ENCODE measurements around the gene ZACN.
"Not testable (repeated sequence)": the region's sequence is repeated elsewhere in the genome, so short reads cannot be mapped to it uniquely, and the experiment has no call there.

Gene ZACN

GRCh38 chr17:76078370-76078769 is 612 bp upstream of the ZACN start:
- H3K36me3 ChIP-seq (ENCODE audit: insufficient read depth, low read length); H3K9ac ChIP-seq (ENCODE audit: low read depth, low read length); H3K4me1 ChIP-seq (ENCODE audit: control insufficient read depth, insufficient read depth, low read length); H3K4me3 ChIP-seq (ENCODE audit: low read length); H3K9me3 ChIP-seq (replicated peaks; ENCODE audit: low read length); H3K4me2 ChIP-seq (ENCODE audit: low read length): not testable (repeated sequence)
- peaks cover 76% of the 10 kb centered on the region for H3K27me3 ChIP-seq (ENCODE audit: control insufficient read depth, insufficient read depth, low read length)

- peaks cover 66% of the 10 kb centered on the region for H3K27me3 ChIP-seq (ENCODE audit: control insufficient read depth, insufficient read depth, low read length)
These were observed 563 bp downstream of the ZACN start for GRCh38 chr17:76079535-76079955.

GRCh38 chr17:76079956-76080767 is 1.2 kb downstream of the ZACN start:
- Histone ChIP-seq H3K9me3 (replicated peaks; ENCODE audit: low read length) (no peaks in the 10 kb centered on the region), H3K9ac (ENCODE audit: low read depth, low read length) (no peak overlapping the region), H3K4me1 (ENCODE audit: control insufficient read depth, insufficient read depth, low read length) (no peaks in the 10 kb centered on the region), H3K27me3 (ENCODE audit: control insufficient read depth, insufficient read depth, low read length) (peaks cover 60% of the 10 kb centered on the region), H3K4me2 (ENCODE audit: low read length) (no peak overlapping the region), H3K4me3 (ENCODE audit: low read length) (no peak overlapping the region), H3K36me3 (ENCODE audit: insufficient read depth, low read length) (peaks cover 22% of the 10 kb centered on the region)

More at GRCh38 chr17:76079535-76079955, 563 bp downstream of the ZACN start:
- Histone ChIP-seq H3K4me3 (ENCODE audit: low read length) (no peak overlapping the region), H3K9me3 (replicated peaks; ENCODE audit: low read length) (no peaks in the 10 kb centered on the region), H3K4me2 (ENCODE audit: low read length) (no peak overlapping the region), H3K36me3 (ENCODE audit: insufficient read depth, low read length) (peaks cover 16% of the 10 kb centered on the region), H3K9ac (ENCODE audit: low read depth, low read length) (no peak overlapping the region), H3K4me1 (ENCODE audit: control insufficient read depth, insufficient read depth, low read length) (no peaks in the 10 kb centered on the region)

DNA sequence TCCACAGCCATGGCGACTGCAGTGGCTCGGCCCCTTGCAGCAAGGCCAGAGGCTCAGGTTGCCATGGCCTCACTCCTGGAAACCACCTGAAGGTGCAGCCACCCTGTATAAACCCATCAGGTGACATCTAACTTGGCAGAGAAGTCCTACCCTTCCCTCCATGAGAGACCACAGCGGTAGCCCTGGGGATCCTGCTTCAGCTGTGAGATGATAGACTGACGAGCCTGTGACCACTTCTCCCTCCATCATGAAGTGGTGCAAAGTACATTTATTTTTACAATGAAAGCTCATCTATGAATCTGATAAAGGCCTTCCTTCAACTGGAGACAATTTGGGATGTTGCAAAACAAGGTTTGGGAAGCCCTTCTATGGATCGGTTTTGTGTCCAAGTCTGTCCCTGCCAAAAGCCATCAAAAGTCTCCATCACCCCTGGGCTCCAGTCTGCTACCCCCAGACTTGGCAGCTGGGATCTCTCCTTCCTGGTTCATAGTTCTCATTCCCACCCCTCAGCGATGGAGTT is 1.8 kb downstream of the ZACN start:
- Histone ChIP-seq H3K27me3 (ENCODE audit: control insufficient read depth, insufficient read depth, low read length) (peaks cover 54% of the 10 kb centered on the region), H3K4me1 (ENCODE audit: control insufficient read depth, insufficient read depth, low read length) (no peaks in the 10 kb centered on the region), H3K4me2 (ENCODE audit: low read length) (no peak overlapping the region), H3K36me3 (ENCODE audit: insufficient read depth, low read length) (peaks cover 29% of the 10 kb centered on the region), H3K9ac (ENCODE audit: low read depth, low read length) (no peak overlapping the region), H3K9me3 (replicated peaks; ENCODE audit: low read length) (no peaks in the 10 kb centered on the region), H3K4me3 (ENCODE audit: low read length) (no peak overlapping the region)

DNA sequence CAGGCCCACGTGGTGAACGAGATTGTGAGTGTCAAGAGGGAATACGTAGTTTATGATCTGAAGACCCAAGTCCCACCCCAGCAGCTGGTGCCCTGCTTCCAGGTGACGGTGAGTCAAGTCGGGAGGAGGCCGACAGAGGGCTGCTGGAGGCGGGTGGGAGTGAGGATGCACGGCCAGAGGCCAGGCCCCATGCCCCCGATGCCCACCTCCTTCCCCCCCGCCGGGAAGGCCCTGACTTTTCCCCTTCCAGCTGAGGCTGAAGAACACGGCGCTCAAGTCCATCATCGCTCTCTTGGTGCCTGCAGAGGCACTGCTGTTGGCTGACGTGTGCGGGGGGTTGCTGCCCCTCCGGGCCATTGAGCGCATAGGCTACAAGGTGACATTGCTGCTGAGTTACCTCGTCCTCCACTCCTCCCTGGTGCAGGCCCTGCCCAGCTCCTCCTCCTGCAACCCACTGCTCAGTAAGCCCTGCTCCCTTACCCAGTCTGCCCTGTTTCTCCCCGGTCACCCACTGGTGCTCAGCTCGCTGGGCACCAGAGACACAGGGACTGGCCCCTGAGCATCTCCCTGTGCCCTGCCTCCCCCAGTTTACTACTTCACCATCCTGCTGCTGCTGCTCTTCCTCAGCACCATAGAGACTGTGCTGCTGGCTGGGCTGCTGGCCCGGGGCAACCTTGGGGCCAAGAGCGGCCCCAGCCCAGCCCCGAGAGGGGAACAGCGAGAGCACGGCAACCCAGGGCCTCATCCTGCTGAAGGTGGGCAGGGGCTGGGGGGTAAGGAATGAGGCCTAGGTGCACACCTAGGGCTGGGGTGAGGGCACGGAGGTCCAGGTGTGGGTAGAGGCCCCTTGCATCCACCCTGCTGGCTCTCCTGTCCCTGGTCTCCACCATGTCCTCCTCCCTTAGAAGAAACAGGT is 2.6 kb downstream of the ZACN start:
- Histone ChIP-seq H3K9ac (ENCODE audit: low read depth, low read length) (no peak overlapping the region), H3K4me3 (ENCODE audit: low read length) (no peak overlapping the region), H3K27me3 (ENCODE audit: control insufficient read depth, insufficient read depth, low read length) (peaks cover 46% of the 10 kb centered on the region), H3K4me2 (ENCODE audit: low read length) (no peak overlapping the region), H3K9me3 (replicated peaks; ENCODE audit: low read length) (no peaks in the 10 kb centered on the region), H3K36me3 (ENCODE audit: insufficient read depth, low read length) (peaks cover 36% of the 10 kb centered on the region), H3K4me1 (ENCODE audit: control insufficient read depth, insufficient read depth, low read length) (no peaks in the 10 kb centered on the region)

GRCh38 chr17:76082326-76083251 is 3.6 kb downstream of the ZACN start:
- Histone ChIP-seq H3K27me3 (ENCODE audit: control insufficient read depth, insufficient read depth, low read length) (peaks cover 36% of the 10 kb centered on the region), H3K9ac (ENCODE audit: low read depth, low read length) (no peak overlapping the region), H3K4me2 (ENCODE audit: low read length) (no peak overlapping the region), H3K4me3 (ENCODE audit: low read length) (no peak overlapping the region), H3K9me3 (replicated peaks; ENCODE audit: low read length) (no peaks in the 10 kb centered on the region), H3K36me3 (ENCODE audit: insufficient read depth, low read length) (peaks cover 46% of the 10 kb centered on the region), H3K4me1 (ENCODE audit: control insufficient read depth, insufficient read depth, low read length) (no peaks in the 10 kb centered on the region)

GRCh38 chr17:76083536-76084182 is 4.7 kb downstream of the ZACN start:
- Histone ChIP-seq H3K36me3 (ENCODE audit: insufficient read depth, low read length) (peaks cover 57% of the 10 kb centered on the region), H3K9me3 (replicated peaks; ENCODE audit: low read length) (no peaks in the 10 kb centered on the region), H3K9ac (ENCODE audit: low read depth, low read length) (no peak overlapping the region), H3K4me3 (ENCODE audit: low read length) (no peak overlapping the region), H3K27me3 (ENCODE audit: control insufficient read depth, insufficient read depth, low read length) (peaks cover 25% of the 10 kb centered on the region), H3K4me2 (ENCODE audit: low read length) (no peak overlapping the region), H3K4me1 (ENCODE audit: control insufficient read depth, insufficient read depth, low read length) (no peaks in the 10 kb centered on the region)

DNA sequence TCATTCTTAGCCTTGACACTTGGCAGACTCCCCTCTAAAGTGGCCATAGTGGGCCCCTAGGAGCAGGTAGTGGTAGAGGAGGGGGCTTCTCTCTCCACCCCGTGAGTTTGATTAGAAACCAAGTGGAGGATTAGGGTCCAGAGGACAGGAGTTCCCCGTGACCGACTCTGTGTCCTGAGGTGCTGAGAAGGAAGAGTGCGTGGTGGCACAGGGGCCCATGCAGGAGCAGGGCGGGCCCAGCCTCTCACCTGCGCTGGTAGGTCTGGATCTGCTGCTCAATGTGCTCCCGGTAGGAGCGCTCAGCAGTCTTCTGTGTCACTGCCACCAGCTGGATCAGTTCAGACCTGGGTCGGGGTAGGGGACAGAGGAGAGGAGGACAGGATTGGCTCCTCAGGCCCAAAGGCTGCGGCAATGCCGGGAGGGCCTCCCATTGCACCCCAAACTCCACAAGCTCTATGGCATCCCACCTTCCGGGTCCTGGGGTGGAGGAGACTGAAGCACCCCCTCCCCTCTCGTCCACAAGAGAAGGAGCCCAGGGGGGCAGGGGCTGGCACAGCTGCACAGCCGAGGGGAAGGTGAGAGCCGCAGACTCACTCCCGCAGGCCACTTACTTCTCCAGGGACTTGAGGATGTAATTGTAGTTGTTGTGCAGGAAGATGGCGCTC is 6.2 kb downstream of the ZACN start:
- peaks cover 72% of the 10 kb centered on the region for H3K36me3 ChIP-seq (ENCODE audit: insufficient read depth, low read length)
- H3K27me3 ChIP-seq (ENCODE audit: control insufficient read depth, insufficient read depth, low read length): peaks cover 10% of the 10 kb centered on the region
- no peaks in the 10 kb centered on the region for H3K9me3 ChIP-seq (replicated peaks; ENCODE audit: low read length)
- H3K4me1 ChIP-seq (ENCODE audit: control insufficient read depth, insufficient read depth, low read length): no peaks in the 10 kb centered on the region
- H3K9ac ChIP-seq (ENCODE audit: low read depth, low read length): no peak overlapping the region
- H3K4me3 ChIP-seq (ENCODE audit: low read length): no peak overlapping the region
- H3K4me2 ChIP-seq (ENCODE audit: low read length): no peak overlapping the region

- H3K27me3 ChIP-seq (ENCODE audit: control insufficient read depth, insufficient read depth, low read length): peaks cover 3% of the 10 kb centered on the region
- no peak overlapping the region for H3K9ac ChIP-seq (ENCODE audit: low read depth, low read length)
- H3K9me3 ChIP-seq (replicated peaks; ENCODE audit: low read length): no peaks in the 10 kb centered on the region
- no peak overlapping the region for H3K4me2 ChIP-seq (ENCODE audit: low read length)
- H3K4me3 ChIP-seq (ENCODE audit: low read length): no peak overlapping the region
- peaks cover 76% of the 10 kb centered on the region for H3K36me3 ChIP-seq (ENCODE audit: insufficient read depth, low read length)
- no peaks in the 10 kb centered on the region for H3K4me1 ChIP-seq (ENCODE audit: control insufficient read depth, insufficient read depth, low read length)
These were observed 6.9 kb downstream of the ZACN start for GRCh38 chr17:76085731-76086366.

DNA sequence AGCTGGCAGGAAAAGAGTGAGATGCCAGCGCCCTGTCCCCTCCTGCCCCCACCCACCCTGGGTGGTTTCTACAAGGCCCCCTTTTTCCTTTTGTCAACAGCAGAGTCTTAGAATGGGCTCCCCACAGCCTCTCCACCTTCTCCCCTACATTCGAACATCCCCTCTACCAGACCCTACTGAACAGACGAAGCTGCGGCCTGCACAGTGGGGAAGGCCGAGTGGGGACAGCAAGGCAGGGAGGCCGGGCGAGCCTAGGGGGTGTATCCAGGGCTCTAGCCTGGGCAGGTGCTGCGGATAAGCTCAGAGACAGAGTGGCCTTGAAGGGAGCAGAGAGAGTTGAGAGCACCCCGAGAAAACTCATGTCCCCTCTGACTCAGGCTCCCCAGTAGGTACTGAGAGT is 7.4 kb downstream of the ZACN start:
- H3K9me3 ChIP-seq (replicated peaks; ENCODE audit: low read length): no peaks in the 10 kb centered on the region
- H3K36me3 ChIP-seq (ENCODE audit: insufficient read depth, low read length): peaks cover 79% of the 10 kb centered on the region
- no peaks in the 10 kb centered on the region for H3K4me1 ChIP-seq (ENCODE audit: control insufficient read depth, insufficient read depth, low read length)
- H3K4me2 ChIP-seq (ENCODE audit: low read length): no peak overlapping the region
- H3K4me3 ChIP-seq (ENCODE audit: low read length): no peak overlapping the region
- H3K9ac ChIP-seq (ENCODE audit: low read depth, low read length): no peak overlapping the region
- no peaks in the 10 kb centered on the region for H3K27me3 ChIP-seq (ENCODE audit: control insufficient read depth, insufficient read depth, low read length)
